HG03045 (cell line): ENCODE data around the gene SLC2A8.

Experiments used
- ATAC-seq: cut with Tn5 transposase; IDR thresholded peaks from one replicate; pipeline ENCODE4 v1.9.1; 2021; ENCODE audit warnings: mild to moderate bottlenecking, moderate library complexity; ENCODE audit not compliant: unreplicated experiment

Gene SLC2A8

DNA sequence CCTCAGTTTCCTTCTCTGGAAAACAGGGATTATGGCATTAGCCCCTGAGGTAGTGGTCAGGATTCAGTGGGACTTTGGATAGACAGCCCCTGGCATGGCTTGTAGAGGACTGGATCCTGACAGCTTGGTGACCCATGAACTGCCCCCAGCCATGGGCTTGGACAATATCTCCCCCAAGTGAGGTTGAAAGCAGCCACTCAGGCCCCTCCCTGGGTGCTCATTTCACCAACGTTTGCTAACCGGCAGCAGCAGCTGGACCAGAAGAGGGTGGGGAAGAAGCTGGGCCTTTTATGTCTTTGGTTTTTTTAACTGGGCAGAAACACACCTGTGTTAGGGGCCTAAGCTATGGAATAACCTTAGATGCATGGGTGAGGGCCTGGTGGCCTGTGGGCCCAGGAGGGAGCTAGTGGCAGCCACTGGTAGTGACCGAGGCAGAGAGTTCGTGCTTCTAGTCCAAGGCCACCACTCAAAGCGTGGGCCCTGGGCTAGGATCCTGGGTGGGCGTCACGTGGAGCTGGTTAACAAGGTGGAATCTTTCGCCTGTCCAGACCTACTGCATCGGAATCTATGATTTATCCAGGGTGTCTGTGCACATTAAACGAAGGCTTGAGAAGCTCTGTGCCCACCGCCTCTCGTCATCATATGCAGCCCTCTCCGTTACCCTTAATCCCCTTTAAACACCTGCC is 1.9 kb downstream of the SLC2A8 start:
- no peak for ATAC-seq

DNA sequence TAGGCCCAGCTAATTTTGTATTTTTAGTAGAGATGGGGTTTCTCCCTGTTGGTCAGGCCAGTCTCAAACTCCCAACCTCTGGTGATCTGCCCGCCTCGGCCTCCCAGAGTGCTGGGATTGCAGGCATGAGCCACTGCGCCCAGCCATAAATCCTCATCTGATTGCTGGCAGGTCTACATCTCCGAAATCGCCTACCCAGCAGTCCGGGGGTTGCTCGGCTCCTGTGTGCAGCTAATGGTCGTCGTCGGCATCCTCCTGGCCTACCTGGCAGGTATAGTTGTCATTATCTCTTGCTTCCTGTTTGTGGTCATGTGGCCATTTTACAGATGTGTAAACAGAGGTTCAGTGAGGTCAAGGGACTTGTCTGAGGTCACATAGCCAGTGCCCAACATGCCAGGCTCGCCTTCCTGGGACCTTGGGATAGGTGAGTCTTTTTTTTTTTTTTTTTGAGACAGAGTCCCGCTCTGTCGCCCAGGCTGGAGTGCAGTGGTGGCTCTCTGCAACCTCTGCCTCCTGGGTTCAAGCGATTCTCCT is 2.8 kb downstream of the SLC2A8 start:
- no peak for ATAC-seq

DNA sequence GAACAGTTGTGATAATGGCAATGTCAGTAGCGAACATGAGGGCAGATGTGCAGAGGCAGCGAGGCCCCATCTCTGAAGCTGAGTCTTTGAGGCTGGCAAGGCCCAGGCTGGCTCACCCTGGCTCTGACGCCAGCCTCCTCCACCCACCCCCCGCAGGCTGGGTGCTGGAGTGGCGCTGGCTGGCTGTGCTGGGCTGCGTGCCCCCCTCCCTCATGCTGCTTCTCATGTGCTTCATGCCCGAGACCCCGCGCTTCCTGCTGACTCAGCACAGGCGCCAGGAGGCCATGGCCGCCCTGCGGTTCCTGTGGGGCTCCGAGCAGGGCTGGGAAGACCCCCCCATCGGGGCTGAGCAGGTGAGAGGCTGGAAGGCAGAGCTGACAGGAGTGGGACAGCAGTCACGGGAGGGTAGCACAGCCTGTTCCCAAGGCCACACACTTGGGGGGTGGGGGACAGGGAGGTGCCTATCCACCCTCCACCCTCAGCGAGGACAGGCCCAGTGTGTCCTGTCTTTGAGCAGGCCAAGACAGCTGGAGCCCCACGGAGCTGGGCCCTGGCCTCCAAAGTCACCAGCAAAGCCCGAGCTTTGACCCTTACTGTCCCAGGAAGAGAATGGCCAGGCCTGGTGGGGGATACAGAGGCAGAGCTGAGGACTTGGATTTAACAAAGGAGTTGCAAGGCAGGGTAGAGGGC is 5.6 kb downstream of the SLC2A8 start:
- ATAC-seq, result no peak

DNA sequence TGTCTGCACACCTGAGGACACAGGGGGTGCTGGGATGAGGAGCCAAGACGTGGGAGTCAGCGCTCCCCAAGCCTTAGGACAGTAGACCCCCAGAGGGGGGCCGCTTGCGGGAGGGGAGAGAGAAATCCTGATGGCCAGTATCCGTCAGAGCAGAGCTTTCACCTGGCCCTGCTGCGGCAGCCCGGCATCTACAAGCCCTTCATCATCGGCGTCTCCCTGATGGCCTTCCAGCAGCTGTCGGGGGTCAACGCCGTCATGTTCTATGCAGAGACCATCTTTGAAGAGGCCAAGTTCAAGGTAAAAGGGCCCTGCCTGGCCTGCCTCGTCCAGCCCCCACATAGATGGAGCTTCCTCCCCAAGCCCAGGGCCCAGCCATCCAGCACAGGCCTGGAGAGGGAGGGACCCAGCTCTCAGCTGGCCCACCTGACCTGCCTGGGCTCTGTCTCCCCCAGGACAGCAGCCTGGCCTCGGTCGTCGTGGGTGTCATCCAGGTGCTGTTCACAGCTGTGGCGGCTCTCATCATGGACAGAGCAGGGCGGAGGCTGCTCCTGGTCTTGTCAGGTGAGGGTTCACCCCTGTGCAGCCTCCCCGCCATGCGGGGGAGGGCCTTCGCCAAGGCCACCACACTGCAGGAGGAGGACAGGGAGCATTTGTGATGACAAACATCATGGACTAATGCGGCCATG is 6.7 kb downstream of the SLC2A8 start:
- ATAC-seq, result no peak

DNA sequence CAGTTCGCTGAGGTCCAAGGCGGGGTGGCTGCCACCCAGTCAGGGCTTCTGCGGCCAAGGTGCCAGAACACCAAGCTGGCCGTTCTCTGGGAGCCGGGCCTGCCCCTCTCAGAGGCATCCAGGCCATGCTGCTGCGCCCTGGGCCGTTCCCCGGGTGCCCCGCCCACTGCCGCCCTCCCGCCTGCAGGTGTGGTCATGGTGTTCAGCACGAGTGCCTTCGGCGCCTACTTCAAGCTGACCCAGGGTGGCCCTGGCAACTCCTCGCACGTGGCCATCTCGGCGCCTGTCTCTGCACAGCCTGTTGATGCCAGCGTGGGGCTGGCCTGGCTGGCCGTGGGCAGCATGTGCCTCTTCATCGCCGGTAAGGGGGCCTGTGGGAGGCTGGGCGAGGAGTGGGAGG is 7.7 kb downstream of the SLC2A8 start:
- no peak for ATAC-seq

DNA sequence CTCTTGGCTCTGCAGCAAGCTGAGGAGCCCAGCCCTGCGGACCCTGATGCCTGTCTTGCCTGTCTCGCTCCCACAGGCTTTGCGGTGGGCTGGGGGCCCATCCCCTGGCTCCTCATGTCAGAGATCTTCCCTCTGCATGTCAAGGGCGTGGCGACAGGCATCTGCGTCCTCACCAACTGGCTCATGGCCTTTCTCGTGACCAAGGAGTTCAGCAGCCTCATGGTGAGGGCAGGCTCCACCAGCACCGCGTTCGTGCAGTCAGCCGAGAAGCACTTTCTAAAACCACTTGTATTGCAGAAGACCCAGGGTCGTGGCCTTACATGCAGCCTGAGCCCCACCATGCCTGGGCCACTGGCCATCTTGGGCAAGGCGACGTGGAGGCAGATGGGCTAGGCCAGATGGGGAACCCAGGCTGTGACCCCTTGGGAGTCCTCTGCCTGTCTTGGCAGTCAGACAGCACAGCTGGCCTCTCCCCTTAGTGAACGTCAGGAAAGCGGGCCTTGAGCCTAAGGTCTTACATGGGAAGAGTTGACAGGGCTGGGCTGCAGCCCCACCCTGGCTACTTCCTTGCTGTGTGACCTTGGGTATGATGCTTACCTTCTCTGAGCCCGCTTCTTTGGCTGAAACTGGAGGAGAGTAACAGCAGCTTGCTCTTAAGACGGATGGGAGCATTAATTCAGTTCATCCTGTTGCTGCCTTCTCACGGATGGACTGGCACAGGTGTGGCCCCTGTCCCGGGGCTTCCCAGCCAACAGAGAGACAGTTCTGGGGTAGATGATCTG is 8.6 kb downstream of the SLC2A8 start:
- ATAC-seq, result no peak

DNA sequence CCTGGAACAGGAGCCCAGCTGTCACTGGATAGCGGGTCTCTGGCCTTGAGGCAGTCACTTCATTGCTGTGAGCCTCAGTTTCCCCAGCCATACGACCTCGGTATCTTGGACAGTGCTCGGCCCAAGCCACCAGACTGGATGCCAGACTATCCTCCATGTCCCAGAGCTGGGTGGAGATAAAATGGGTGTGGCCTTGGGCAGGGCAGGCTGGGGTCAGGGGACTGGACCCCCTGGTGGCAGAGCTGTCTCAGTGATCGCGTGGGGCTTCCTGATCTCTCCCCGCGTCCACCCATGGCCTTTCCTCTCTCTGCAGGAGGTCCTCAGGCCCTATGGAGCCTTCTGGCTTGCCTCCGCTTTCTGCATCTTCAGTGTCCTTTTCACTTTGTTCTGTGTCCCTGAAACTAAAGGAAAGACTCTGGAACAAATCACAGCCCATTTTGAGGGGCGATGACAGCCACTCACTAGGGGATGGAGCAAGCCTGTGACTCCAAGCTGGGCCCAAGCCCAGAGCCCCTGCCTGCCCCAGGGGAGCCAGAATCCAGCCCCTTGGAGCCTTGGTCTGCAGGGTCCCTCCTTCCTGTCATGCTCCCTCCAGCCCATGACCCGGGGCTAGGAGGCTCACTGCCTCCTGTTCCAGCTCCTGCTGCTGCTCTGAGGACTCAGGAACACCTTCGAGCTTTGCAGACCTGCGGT is 10.0 kb downstream of the SLC2A8 start:
- ATAC-seq, result no peak

DNA sequence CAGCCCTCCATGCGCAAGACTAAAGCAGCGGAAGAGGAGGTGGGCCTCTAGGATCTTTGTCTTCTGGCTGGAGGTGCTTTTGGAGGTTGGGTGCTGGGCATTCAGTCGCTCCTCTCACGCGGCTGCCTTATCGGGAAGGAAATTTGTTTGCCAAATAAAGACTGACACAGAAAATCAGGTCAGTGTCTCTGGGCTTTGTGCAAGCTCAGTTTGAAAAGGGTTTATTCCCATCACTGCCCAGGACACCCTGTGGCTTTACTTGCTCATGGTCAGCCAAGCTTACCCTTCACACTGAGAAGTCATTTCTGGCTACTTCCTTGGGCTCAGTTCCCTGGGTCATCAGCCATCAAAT is 10.5 kb downstream of the SLC2A8 start:
- no peak for ATAC-seq

DNA sequence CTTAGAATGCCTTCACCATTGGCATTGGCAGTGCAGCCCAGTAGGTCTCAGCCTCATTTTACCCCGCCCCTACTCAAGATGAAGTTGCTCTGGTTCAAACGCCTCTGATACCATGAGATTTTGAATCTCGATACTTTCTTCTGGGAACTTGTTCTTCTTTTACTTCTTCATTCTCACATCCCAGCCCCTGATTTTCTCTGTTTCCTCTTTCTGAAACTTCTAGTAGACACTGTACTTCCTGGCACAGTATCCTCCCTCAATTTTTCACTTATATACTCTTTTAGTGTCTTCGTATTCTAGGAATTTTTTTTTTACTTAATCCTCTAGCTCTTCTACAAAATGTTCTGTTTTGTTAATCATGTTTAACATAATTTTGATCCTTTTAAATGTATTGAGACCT is 14.2 kb downstream of the SLC2A8 start:
- no peak for ATAC-seq

DNA sequence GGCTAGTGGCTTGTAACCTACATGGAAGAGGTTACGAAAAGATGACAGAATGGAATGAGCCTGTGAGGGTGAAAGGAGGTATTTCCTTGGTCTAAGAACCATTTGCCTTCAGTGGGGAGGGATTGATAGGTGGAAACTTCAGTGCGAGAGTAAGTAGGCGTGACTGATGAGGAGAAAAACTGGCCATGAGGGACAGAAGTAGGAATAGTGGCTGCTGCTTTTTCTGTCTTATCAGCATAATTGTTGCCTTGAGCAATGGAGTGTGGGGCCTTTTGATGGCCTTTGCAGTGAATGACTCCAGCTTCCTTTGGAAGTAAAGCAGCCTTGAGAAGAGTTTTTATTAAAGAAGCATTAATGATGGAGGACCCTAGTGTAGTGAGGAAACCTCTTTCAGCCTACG is 18.2 kb downstream of the SLC2A8 start:
- ATAC-seq, result no peak

DNA sequence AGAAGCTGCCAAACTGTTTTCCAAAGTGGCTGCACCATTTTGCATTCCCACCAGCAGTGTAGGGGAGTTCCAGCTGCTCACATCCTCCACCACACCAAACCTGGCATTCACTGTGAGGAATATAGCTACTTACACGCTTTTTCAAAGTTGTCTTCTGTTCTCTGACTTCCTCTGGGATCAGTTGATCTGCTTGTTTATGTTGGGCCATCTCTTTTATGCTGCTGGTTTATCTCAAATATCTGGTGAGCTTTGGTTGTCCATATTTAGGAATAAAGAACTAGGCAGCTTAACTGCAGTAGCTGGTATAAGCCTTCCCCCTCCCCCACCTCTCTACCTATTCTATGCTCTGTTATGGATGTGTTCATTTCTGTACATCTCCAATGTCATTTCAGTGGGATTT is 18.7 kb downstream of the SLC2A8 start:
- no peak for ATAC-seq

DNA sequence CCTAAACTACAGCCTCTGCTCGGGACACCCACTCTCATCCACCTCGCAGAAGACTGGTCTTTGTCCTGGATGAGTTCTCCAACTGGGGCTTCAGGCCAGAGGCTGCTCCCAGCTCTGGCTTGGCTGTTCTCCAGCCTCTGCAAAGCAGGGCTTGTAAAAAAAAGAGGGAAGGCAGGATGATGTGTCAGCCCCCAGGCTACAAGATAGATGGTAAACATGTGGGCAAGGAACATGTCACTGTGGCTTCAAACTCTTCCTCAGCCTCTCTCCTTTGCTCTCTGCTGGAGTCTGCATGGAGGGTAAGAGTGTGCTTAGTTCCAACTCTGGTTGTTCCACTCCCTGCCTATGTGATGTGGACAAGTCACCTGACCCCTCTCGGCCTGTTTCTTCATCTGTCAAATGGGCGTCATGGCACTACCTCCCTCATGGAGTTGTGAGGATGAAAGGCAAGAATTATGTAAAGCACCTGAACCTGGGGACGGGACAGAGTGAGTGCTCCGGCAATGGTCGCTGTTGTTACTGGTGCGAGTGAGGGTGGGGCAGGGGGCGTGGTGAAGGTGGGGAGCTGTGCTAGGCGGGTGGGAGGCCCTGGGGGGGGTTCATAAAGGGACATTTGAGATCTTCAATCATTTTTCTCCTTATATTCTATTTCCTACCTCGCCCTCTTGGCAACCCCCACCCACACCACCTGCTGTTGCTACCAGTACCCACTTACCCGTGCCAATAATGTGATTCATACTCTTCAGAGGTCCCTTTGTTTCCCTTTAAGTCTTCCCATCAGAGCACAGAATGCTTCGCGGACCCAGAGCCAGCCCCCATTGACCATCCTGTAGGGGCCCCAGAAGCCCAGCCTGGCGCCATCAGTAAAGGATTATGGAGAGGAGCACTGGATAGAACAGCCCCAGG is 20.4 kb downstream of the SLC2A8 start:
- no peak for ATAC-seq

DNA sequence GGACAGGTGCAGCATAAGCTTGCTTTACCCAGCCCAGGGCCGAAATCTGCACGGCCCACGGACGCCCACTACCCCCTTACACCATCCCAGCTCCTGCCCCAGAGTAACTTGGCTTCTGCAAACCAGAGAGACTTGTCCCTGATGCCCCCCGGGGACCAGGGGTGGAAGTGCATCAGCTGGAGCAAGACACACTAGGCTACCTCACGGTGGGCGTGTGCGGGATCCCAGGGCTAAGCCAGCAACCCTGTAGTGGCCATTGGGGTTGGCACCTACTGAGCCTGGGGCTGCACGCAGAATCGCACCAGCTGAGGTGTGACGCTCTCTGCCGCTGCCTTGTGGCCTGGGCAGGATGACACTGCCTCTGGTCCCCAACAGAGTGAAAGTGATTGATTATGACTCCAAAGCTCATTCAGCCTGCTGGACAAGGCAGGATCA is 21.1 kb downstream of the SLC2A8 start:
- no peak for ATAC-seq

DNA sequence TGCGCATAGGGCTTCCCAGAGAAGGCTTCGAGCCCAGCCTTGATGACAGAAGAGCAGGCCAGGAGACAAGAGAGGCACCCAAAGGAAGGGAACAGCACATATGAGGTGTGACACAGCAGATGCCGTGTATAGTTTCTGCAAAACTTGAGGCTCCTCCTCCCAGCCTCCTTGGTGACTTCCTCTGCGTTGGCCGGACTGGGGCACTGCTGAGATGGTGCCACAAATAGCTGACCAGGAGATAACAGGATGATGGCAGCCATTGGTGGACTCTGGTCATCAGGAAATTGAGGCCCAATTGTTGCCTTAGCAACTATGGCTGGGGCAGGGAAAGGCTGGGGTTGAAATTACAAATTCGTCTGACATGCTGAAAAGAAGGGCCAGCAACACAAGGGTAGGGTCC is 22.4 kb downstream of the SLC2A8 start:
- no peak for ATAC-seq

DNA sequence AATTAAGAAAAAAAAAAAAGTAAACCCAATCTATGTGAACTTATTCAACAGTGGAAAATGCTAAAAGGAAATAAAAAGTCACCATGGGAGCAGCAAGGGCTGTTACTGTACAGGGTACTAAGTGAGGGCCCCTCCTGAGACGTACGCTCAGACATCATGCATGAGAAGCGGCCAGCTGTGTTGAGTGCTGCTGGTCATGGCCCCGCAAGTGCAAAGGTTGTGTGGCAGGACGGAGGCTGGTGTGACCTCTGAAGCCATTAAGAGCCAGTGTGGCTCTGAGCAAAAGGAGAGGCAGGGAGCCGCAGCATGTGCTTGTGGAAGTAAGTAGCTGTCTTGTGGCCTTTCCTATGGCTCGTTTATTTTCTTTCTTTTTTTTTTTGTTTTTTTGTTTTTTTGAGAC is 24.1 kb downstream of the SLC2A8 start:
- no peak for ATAC-seq

DNA sequence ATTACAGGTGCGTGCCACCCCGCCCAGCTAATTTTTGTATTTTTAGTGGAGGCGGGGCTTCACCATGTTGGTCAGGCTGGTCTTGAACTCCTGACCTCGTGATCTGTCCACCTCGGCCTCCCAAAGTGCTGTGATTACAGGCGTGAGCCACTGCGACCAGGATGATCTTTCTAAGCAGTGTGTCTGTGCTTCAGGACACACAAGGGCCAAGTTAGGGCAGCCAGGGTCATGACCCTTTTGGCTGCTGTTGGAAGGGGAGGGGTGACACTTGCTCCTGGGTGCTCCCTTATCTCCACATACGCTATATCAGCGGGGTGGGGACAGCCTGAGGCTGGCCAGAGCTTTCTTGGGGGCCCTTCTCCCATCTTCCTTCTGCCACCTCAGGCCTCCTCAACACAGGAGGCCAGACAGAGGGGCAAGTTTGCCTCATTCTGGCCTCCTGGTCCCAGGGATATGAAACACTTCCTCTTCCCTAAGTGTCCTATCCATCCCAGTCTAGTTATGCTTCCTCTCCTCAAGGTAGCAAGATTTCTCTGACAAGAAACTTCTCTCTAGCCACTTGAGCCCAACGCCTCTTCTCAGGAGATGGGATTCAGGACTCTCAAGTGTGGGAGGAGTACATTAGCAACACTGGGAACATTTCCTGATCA is 25.3 kb downstream of the SLC2A8 start:
- ATAC-seq, result no peak

DNA sequence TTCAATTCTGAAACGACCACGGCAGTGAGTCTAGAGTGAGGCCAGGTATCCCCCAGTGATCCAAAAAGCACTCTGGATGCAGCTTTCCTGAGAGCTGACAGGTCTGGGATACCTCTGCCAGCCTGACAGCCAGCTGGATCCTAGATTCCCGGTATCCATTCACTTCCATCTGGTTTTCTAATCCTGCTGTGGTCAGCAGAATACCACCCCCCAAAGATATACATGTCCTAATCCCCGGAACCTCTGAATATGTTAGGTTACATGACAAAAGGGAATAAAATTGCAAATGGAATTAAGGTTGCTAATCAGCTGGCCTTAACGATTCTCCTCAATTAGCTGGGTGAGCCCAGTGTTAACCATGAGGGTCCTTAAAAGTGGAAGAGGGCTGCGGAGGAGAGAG is 25.8 kb downstream of the SLC2A8 start:
- ATAC-seq, result no peak

DNA sequence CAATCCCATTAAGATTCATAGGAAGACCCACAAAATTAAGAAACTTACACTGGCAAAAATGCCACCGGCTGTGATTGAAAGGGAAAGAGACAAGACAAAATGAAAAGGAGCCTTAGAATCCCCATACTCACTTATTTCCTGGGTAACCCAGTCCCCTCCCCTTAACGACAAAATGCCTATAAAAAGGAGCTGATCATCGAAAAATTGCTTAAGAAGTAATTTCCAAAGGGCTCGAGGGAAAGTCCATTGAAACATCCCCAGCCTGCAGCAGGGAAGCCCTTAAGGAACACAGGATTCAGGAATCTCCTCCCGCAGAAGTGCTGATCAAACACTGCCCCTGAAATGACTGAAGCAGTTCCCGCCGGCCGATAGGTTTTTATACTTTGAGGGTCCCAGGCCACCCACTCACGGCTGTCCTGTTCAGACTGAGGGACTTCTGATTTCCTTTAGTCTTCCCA is 26.5 kb downstream of the SLC2A8 start:
- ATAC-seq, result no peak
